Measurements from ENCODE around the gene PLEKHH1. TPM values are rescaled to one million over a fixed set of nuclear protein-coding genes. Genes with fewer than 3 reads are reported as not detected.

Gene PLEKHH1
- total RNA-seq, 4 donors from 2014 or later, result 71.1 to 123 (median 79.7) TPM

- intact Hi-C loops (cut with DNase I; ENCODE audit: low total_unique reads), result loop anchor here (5.0 kb wide), 1 partner anchor 42 kb away; no protein-coding TSS in a partner anchor
- DNase-seq, result no peak
- WGBS, 2 donors (ENCODE audit: low coverage in 1 of 2), result 79% methylated on average over 10 of the region's 11 CpGs; no CpG with 5 or more reads in 1 of the 2 donors
These were observed 36.0 kb downstream of the PLEKHH1 start for GRCh38 chr14:67569011-67569650.

GRCh38 chr14:67569651-67570290, 36.7 kb downstream of the PLEKHH1 start:
- Histone ChIP-seq H3K4me1 (no peaks in the 10 kb centered on the region), H3K27me3 (no peaks in the 10 kb centered on the region), H3K9me3 (no peaks in the 10 kb centered on the region), H3K27ac (no peak overlapping the region), H3K4me3 (no peak overlapping the region), H3K36me3 (no peaks in the 10 kb centered on the region)
- 61% methylated on average over 4 of the region's 4 CpGs; no CpG with 5 or more reads in 1 of the 2 donors for whole genome bisulfite sequencing, 2 donors (ENCODE audit: low coverage in 1 of 2)
- in situ Hi-C loops (cut with MboI; ENCODE audit: low pct_ligation_motif_present in 1 of 4, low pct_unique_long_range_greater_than_20kb in 1 of 4, low sequenced_read_pairs in 3 of 4), result loop anchor here (5.0 to 25.0 kb wide), 4 partner anchors 107 to 147 kb away; no protein-coding TSS in a partner anchor
- intact Hi-C loops (cut with DNase I; ENCODE audit: low total_unique reads), result loop anchor here (5.0 kb wide), 2 partner anchors 42 to 142 kb away; no protein-coding TSS in a partner anchor
- TF ChIP-seq POLR2AphosphoS5 (IDR thresholded peaks at IDR 0.05) (no peak), POLR2A (IDR thresholded peaks at IDR 0.05) (no peak), EP300 (IDR thresholded peaks at IDR 0.05; ENCODE audit: low read depth) (no peak), CTCF (IDR thresholded peaks at IDR 0.05) (no peak)
- no peak for DNase-seq

More at GRCh38 chr14:67569011-67569650, 36.0 kb downstream of the PLEKHH1 start:
- H3K9me3 ChIP-seq, result no peaks in the 10 kb centered on the region
- in situ Hi-C loops (cut with MboI; ENCODE audit: low pct_ligation_motif_present in 1 of 4, low pct_unique_long_range_greater_than_20kb in 1 of 4, low sequenced_read_pairs in 3 of 4), result loop anchor here in 3 of 4 donors (10.0 to 25.0 kb wide), 3 partner anchors 107 to 144 kb away; no protein-coding TSS in a partner anchor
- TF ChIP-seq CTCF (IDR thresholded peaks at IDR 0.05) (no peak), POLR2AphosphoS5 (IDR thresholded peaks at IDR 0.05) (no peak), EP300 (IDR thresholded peaks at IDR 0.05; ENCODE audit: low read depth) (no peak), POLR2A (IDR thresholded peaks at IDR 0.05) (no peak)
- H3K4me3 ChIP-seq, result no peak overlapping the region
- H3K27me3 ChIP-seq, result no peaks in the 10 kb centered on the region
- no peaks in the 10 kb centered on the region for H3K36me3 ChIP-seq
- H3K4me1 ChIP-seq, result no peaks in the 10 kb centered on the region
- H3K27ac ChIP-seq, result no peak overlapping the region

GRCh38 chr14:67570453-67570852, 37.4 kb downstream of the PLEKHH1 start:
- H3K36me3 ChIP-seq, result no peaks in the 10 kb centered on the region
- in situ Hi-C loops (cut with MboI; ENCODE audit: low pct_ligation_motif_present in 1 of 4, low pct_unique_long_range_greater_than_20kb in 1 of 4, low sequenced_read_pairs in 3 of 4) (loop anchor here in 3 of 4 donors (5.0 to 25.0 kb wide), 3 partner anchors 108 to 148 kb away; no protein-coding TSS in a partner anchor), intact Hi-C loops (cut with DNase I; ENCODE audit: low total_unique reads) (loop anchor here (5.0 kb wide), 1 partner anchor 143 kb away; no protein-coding TSS in a partner anchor)
- TF ChIP-seq POLR2AphosphoS5 (IDR thresholded peaks at IDR 0.05) (no peak), POLR2A (IDR thresholded peaks at IDR 0.05) (no peak), CTCF (IDR thresholded peaks at IDR 0.05) (no peak), EP300 (IDR thresholded peaks at IDR 0.05; ENCODE audit: low read depth) (no peak)
- H3K27ac ChIP-seq, result no peak overlapping the region
- H3K27me3 ChIP-seq, result no peaks in the 10 kb centered on the region
- H3K4me1 ChIP-seq, result no peaks in the 10 kb centered on the region
- no peak for DNase-seq
- no peaks in the 10 kb centered on the region for H3K9me3 ChIP-seq
- H3K4me3 ChIP-seq, result no peak overlapping the region
- 79 to 83% methylated on average over 7 of the region's 7 CpGs for WGBS, 2 donors (ENCODE audit: low coverage in 1 of 2)

Measured in transverse colon (tissue), 4 donors.